ENCODE measurements around the gene PITHD1. TPM values are rescaled to one million over a fixed set of nuclear protein-coding genes. Genes with fewer than 3 reads are reported as not detected.

The PITHD1 gene
- total RNA-seq, 4 donors from 2014 or later = 56.3 to 77.6 (median 60.8) TPM

- Histone ChIP-seq H3K36me3 (peaks cover 0 to 7% of the 10 kb centered on the region in 2 donors), H3K27ac (peak overlapping the region; percentile 89 to 97 (median 96)), H3K27me3 (no peaks in the 10 kb centered on the region), H3K4me3 (peak overlapping the region; percentile 89 to 100), H3K4me1 (peaks cover 7 to 45% (median 11%) of the 10 kb centered on the region in 3 donors), H3K9me3 (no peaks in the 10 kb centered on the region)
- TF ChIP-seq CTCF (IDR thresholded peaks at IDR 0.05) (no peak), POLR2AphosphoS5 (IDR thresholded peaks at IDR 0.05) (no peak), POLR2A (IDR thresholded peaks at IDR 0.05) (no peak), EP300 (IDR thresholded peaks at IDR 0.05) (no peak)
- 30 to 68% methylated on average over 2 to 3 of the region's 28 CpGs for WGBS, 2 donors (ENCODE audit: low coverage in 1 of 2)
- ATAC-seq = peak; percentile 47
These were observed 35.4 kb upstream of the PITHD1 start for GRCh38 chr1:23742670-23743286.

- Histone ChIP-seq H3K27ac (peak within 1 kb of the TSS; percentile 89 to 97 (median 96)), H3K27me3 (no peaks in the 10 kb centered on the region), H3K4me1 (peaks cover 7 to 52% (median 11%) of the 10 kb centered on the region in 3 donors), H3K4me3 (peak within 1 kb of the TSS; percentile 89 to 100), H3K9me3 (no peaks in the 10 kb centered on the region), H3K36me3 (peaks cover 0 to 7% of the 10 kb centered on the region in 2 donors)
- WGBS, 2 donors (ENCODE audit: low coverage in 1 of 2) = 0% methylated on average over 10 of the region's 119 CpGs; no CpG with 5 or more reads in 1 of the 2 donors
- TF ChIP-seq EP300 (IDR thresholded peaks at IDR 0.05) (no peak), POLR2A (IDR thresholded peaks at IDR 0.05) (peak; percentile 68 to 81), CTCF (IDR thresholded peaks at IDR 0.05) (no peak), POLR2AphosphoS5 (IDR thresholded peaks at IDR 0.05) (peak; percentile 68)
- peak; percentile 90 for ATAC-seq
These were observed 34.7 kb upstream of the PITHD1 start, which contains the start of gene ELOA for GRCh38 chr1:23743287-23744152. TSS of gene ELOA (plus strand) at chr1:23743471. CDS start at chr1:23743504, 33 bp downstream.

GRCh38 chr1:23745515-23745914 is 32.7 kb upstream of the PITHD1 start:
- H3K4me1 ChIP-seq = peaks cover 7 to 54% (median 11%) of the 10 kb centered on the region in 3 donors
- no peak for ATAC-seq
- 47 to 56% methylated on average over 1 of the region's 1 CpG for WGBS, 2 donors (ENCODE audit: low coverage in 1 of 2)
- H3K27ac ChIP-seq = no peak overlapping the region
- TF ChIP-seq EP300 (IDR thresholded peaks at IDR 0.05) = no peak
- TF ChIP-seq POLR2A (IDR thresholded peaks at IDR 0.05) = no peak
- TF ChIP-seq CTCF (IDR thresholded peaks at IDR 0.05) = peak in 2 of 4 experiments; percentile 20 to 27
- H3K9me3 ChIP-seq = no peaks in the 10 kb centered on the region
- no peaks in the 10 kb centered on the region for H3K27me3 ChIP-seq
- no peak overlapping the region for H3K4me3 ChIP-seq
- H3K36me3 ChIP-seq = peaks cover 0 to 20% of the 10 kb centered on the region in 2 donors

GRCh38 chr1:23748016-23748415 is 30.2 kb upstream of the PITHD1 start:
- peaks cover 7 to 45% (median 11%) of the 10 kb centered on the region in 3 donors for H3K4me1 ChIP-seq
- 63 to 66% methylated on average over 3 of the region's 3 CpGs for WGBS, 2 donors (ENCODE audit: low coverage in 1 of 2)
- no peak overlapping the region for H3K4me3 ChIP-seq
- peaks cover 4 to 45% of the 10 kb centered on the region in 2 donors for H3K36me3 ChIP-seq
- no peaks in the 10 kb centered on the region for H3K27me3 ChIP-seq
- H3K27ac ChIP-seq = no peak overlapping the region
- no peak for ATAC-seq
- H3K9me3 ChIP-seq = no peaks in the 10 kb centered on the region
- no peak for TF ChIP-seq EP300 (IDR thresholded peaks at IDR 0.05)
- TF ChIP-seq POLR2A (IDR thresholded peaks at IDR 0.05) = no peak
- TF ChIP-seq CTCF (IDR thresholded peaks at IDR 0.05) = no peak
- TF ChIP-seq POLR2AphosphoS5 (IDR thresholded peaks at IDR 0.05) = no peak
